Testis (tissue), 3 donors: ENCODE measurements around the gene EHF. TPM values are rescaled to one million over a fixed set of nuclear protein-coding genes. Genes with fewer than 3 reads are reported as not detected.
"Not testable (repeated sequence)": the region's sequence is repeated elsewhere in the genome, so short reads cannot be mapped to it uniquely, and the experiment has no call there.

Source experiments
- DNase-seq: peaks from one replicate; pipeline ENCODE4 v3.0.0-alpha.2; 2019
- H3K27ac ChIP-seq, 2 donors: fragments of 200-600 bp; sonication (generic); one replicate each; pipeline ENCODE4 v1.5.1; 2019
- H3K27me3 ChIP-seq: fragments of 200-600 bp; sonication (generic); one replicate; pipeline ENCODE4 v1.5.1; 2019
- H3K36me3 ChIP-seq: fragments of 200-600 bp; sonication (generic); one replicate; pipeline ENCODE4 v1.5.1; 2017; ENCODE audit warnings: low read depth; ENCODE audit errors: missing control alignments
- H3K4me1 ChIP-seq: fragments of 200-600 bp; sonication (generic); one replicate; pipeline ENCODE4 v1.5.1; 2019
- H3K4me3 ChIP-seq, 2 donors: fragments of 200-600 bp; sonication (generic); one replicate each; pipeline ENCODE4 v1.5.1; 2017 to 2019
- H3K9me3 ChIP-seq: fragments of 200-600 bp; sonication (generic); one replicate; pipeline ENCODE4 v1.5.1; 2017
- POLR2A ChIP-seq: fragments of 450-650 bp; IDR thresholded peaks from one replicate; pipeline ENCODE4 v1.6.1; 2017; ENCODE audit warnings: antibody characterized with exemption, mild to moderate bottlenecking, moderate library complexity
- WGBS, 2 donors: methylation state at CpG; one replicate each; pipeline ENCODE4 v1.1.5; 2018; 5-methylcytosine and 5-hydroxymethylcytosine counted together
- intact Hi-C: fragments of 100-400 bp; cut with DNase I; formaldehyde crosslinking; loops from one replicate; pipeline ENCODE4 v1.15.1; 2023; ENCODE audit warnings: low total_unique reads
- polyA plus RNA-seq: library from polyadenylated mRNA; stranded (reverse); fragments of 350-450 nt; fragmentation: Illumina TruSeq; extraction: RNeasy Lipid Tissue Mini Kit (QIAGEN cat#74804); gene quantifications from one replicate; pipeline ENCODE4 v1.2.3, GENCODE V29; 2014; ENCODE audit warnings: low read depth, low replicate concordance; ENCODE audit not compliant: insufficient read depth
- total RNA-seq, 2 donors: library from RNA; depleted of rRNA; stranded (reverse); fragments of >200 nt; gene quantifications; one replicate each; pipeline ENCODE4 v1.2.3, GENCODE V29; 2016
- TF ChIP-seq, protein P1 (sequence below), 3 experiments: fragments of 450-650 bp in 2 of 3; fragments of 200-600 bp in 1 of 3; sonication (generic) in 1 of 3; IDR thresholded peaks; one replicate each; pipeline ENCODE4 v1.5.1; 2016 to 2019; ENCODE audit warnings: antibody characterized with exemption in 3 of 3, mild to moderate bottlenecking in 2 of 3, moderate library complexity in 1 of 3

The EHF gene
- total and polyA plus RNA-seq, 3 donors from 2014 or later, result 0.24 to 3.5 (median 1.1) TPM

DNA sequence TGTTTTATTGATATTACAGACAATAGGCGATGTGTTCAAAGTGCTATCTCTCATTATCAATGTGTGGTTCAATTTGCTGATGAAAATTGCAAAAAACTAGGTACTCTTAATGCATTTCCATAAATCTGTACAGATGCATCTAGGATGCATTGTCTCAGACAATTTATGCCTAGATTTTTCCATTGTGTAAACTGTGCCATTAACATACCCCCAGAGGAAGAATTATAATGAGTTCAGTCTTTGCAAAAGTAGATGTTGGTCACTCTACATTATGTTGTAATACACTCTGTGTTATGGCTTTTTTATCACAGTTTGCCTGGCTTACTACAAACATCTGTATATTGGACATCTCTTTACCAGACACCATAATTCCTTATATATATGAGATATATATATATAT, 62.5 kb downstream of the EHF start:
- TF ChIP-seq, protein P1, sequence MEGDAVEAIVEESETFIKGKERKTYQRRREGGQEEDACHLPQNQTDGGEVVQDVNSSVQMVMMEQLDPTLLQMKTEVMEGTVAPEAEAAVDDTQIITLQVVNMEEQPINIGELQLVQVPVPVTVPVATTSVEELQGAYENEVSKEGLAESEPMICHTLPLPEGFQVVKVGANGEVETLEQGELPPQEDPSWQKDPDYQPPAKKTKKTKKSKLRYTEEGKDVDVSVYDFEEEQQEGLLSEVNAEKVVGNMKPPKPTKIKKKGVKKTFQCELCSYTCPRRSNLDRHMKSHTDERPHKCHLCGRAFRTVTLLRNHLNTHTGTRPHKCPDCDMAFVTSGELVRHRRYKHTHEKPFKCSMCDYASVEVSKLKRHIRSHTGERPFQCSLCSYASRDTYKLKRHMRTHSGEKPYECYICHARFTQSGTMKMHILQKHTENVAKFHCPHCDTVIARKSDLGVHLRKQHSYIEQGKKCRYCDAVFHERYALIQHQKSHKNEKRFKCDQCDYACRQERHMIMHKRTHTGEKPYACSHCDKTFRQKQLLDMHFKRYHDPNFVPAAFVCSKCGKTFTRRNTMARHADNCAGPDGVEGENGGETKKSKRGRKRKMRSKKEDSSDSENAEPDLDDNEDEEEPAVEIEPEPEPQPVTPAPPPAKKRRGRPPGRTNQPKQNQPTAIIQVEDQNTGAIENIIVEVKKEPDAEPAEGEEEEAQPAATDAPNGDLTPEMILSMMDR (IDR thresholded peaks at IDR 0.05), result no peak
- TF ChIP-seq POLR2A, result no peak
- intact Hi-C loops, result no loop called here
- H3K9me3 ChIP-seq, result no peaks in the 10 kb centered on the region
- no peaks in the 10 kb centered on the region for H3K36me3 ChIP-seq
- no peak for DNase-seq
- H3K4me3 ChIP-seq, result no peak overlapping the region
- no peaks in the 10 kb centered on the region for H3K27me3 ChIP-seq
- no peak overlapping the region for H3K27ac ChIP-seq
- no peaks in the 10 kb centered on the region for H3K4me1 ChIP-seq
- 89 to 91% methylated on average over 1 of the region's 1 CpG for WGBS, 2 donors

DNA sequence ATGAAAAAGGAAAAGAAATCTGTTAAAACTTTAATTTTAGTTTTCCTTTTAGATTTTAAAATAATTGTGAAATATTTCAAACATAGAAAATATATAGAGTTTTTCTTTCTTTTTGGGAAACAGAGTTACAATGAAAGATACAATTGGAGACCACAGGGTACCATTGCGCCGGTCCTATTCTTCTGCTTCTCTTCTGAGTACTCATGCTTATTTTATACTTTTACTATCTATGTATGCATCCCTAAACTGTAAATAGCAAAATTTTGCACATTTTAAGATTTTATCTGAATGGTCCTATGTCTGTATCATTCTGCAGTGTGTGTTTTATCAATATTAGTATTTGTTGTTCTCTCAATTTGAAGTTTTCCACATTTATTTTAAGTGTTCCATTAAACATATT, 65.0 kb downstream of the EHF start:
- no peaks in the 10 kb centered on the region for H3K4me1 ChIP-seq
- no peak overlapping the region for H3K27ac ChIP-seq
- H3K4me3 ChIP-seq, result no peak overlapping the region
- WGBS, 2 donors, result 96 to 98% methylated on average over 2 of the region's 2 CpGs
- H3K27me3 ChIP-seq, result no peaks in the 10 kb centered on the region
- TF ChIP-seq, protein P1 (IDR thresholded peaks at IDR 0.05), result no peak
- no peak for TF ChIP-seq POLR2A
- intact Hi-C loops, result no loop called here
- no peaks in the 10 kb centered on the region for H3K36me3 ChIP-seq
- DNase-seq, result no peak
- no peaks in the 10 kb centered on the region for H3K9me3 ChIP-seq

DNA sequence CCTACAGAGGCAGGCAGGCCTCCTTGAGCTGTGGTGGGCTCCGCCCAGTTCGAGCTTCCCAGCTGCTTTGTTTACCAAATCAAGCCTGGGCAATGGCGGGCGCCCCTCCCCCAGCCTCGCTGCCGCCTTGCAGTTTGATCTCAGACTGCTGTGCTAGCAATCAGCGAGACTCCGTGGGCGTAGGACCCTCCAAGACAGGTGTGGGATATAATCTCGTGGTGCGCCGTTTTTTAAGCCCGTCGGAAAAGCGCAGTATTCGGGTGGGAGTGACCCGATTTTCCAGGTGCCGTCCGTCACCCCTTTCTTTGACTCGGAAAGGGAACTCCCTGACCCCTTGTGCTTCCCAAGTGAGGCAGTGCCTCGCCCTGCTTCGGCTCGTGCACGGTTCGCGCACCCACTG, 71.4 kb downstream of the EHF start:
- H3K4me1 ChIP-seq, H3K27ac ChIP-seq, DNase-seq, H3K4me3 ChIP-seq, intact Hi-C loops, H3K36me3 ChIP-seq, H3K27me3 ChIP-seq, H3K9me3 ChIP-seq: not testable (repeated sequence)
- 88% methylated on average over 20 to 21 of the region's 26 CpGs for WGBS, 2 donors

DNA sequence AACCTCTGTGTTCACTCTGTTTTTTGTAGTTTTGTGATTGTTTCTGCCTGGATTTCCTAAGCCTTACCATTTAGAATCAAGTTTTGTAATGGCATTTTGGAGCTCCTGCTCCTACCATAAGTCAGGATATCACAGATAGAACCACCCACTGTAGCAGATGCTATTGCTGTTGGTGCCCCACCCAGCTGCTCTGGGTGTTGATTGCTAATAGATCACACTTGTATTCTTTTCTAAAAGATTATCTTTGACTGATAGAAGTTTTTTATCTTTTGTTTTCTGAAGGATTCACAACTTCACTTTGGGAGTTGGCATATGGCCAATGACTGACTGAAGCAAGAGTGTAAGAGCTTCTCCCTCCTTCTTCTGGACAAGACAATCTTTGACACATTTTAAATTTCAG, 76.0 kb downstream of the EHF start:
- Histone ChIP-seq H3K27me3 (no peaks in the 10 kb centered on the region), H3K4me3 (no peak overlapping the region), H3K4me1 (no peaks in the 10 kb centered on the region), H3K27ac (no peak overlapping the region), H3K9me3 (no peaks in the 10 kb centered on the region), H3K36me3 (no peaks in the 10 kb centered on the region)
- no peak for DNase-seq
- TF ChIP-seq POLR2A, result no peak
- TF ChIP-seq, protein P1 (IDR thresholded peaks at IDR 0.05), result no peak
- intact Hi-C loops, result no loop called here

DNA sequence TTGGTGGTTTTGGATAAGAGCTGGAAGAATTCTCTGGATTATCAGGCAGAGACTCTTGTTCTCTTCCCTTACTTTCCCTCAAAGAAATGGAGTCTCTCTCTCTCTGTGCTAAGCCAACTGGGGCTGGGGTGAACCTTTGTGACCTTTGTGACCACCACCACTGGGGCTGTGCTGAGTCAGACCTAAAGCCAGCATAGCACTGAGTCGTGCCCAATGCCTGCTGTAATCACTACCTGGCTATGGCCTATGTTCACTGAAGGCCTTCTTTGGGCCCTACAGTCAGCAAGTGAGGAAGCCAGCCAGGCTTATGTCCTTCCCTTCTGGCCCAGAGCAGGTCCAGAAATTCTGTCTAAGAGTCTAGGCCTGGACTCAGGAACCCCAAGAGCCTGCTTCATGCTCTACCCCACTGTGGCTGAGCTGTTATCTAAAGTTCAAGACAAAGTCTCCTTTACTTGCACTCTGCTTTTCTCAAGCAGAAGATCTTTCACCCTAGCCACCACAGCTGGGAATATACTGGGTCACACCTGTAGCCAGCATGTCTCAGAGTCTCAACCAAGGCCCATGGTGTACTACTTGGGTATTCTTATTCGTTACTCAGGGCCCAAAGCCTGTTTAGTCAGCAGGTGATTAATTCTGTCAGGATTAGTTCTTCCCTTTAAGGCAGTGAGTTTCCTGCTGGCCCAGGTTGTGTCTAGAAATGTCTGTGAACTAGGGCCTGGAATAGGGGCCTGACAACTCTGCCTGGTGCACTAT, 86.0 kb downstream of the EHF start:
- Histone ChIP-seq H3K4me1 (no peaks in the 10 kb centered on the region), H3K9me3 (no peaks in the 10 kb centered on the region), H3K4me3 (no peak overlapping the region), H3K36me3 (no peaks in the 10 kb centered on the region), H3K27ac (no peak overlapping the region), H3K27me3 (no peaks in the 10 kb centered on the region)
- no peak for DNase-seq
- TF ChIP-seq POLR2A, result no peak
- TF ChIP-seq, protein P1 (IDR thresholded peaks at IDR 0.05), result no peak
- intact Hi-C loops, result no loop called here
- 43 to 73% methylated on average over 1 to 2 of the region's 2 CpGs for WGBS, 2 donors
